NB4 (cell line): Measurements from ENCODE around the gene TMEM150B.

ENCODE experiments used
- MYC ChIP-seq: IDR thresholded peaks from 2 replicates; pipeline ENCODE4 v1.6.1; 2011; ENCODE audit warnings: low read depth, low read length
- POLR2A ChIP-seq: IDR thresholded peaks from 2 replicates; pipeline ENCODE4 v1.6.1; 2011; ENCODE audit warnings: mild to moderate bottlenecking; ENCODE audit not compliant: insufficient read length; ENCODE audit errors: extremely low read depth
- TF ChIP-seq, protein P1 (sequence below): IDR thresholded peaks from 2 replicates; pipeline ENCODE4 v1.6.1; 2011; ENCODE audit warnings: low read depth, low read length
- TF ChIP-seq, protein P2 (sequence below): IDR thresholded peaks from one replicate; pipeline ENCODE4 v1.5.1; 2012; ENCODE audit warnings: low read depth, low read length

DNA sequence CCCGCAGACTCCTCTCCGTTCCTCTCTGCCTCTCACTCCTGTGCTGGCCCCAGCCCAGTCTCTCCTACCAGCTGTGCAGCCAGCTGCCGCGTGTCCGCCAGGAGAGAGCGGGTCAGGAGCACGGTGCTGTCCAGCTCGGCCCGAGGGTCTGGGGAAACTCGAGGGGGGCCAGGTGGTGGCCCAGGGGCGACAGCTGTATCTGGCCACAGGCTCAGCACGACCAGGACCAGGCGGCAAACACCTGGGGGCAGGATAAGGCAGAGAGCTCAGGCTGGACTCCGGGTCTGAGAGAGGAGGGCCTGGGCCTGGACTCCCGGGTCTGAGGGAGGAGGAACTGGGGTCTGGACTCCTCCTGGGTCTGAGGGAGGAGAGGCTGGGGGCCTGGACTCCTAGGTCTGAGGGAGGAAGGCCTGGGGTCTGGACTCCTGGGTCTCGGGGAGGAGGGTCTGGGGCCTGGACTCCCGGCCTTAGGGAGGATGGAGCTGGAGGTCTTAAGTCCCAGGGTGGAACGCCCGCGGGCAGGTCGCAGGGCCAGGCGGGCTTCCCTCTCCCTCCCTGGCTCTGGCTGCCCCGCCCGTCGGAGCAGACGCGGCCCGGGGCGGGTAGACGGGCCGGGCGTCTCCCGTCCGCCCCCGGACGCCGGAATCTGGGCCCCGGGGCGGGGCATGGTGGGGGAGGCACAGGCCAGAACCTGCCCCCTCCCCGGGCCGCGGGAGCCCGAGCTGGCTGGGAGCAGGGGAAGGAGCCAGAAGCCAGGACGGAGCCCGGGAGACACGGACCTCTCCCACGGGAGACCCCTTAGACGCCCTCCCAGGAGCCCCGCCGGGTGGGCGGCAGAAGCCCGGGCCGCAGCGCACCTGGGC, 43.8 kb upstream of the TMEM150B start:
- TF ChIP-seq, protein P1, sequence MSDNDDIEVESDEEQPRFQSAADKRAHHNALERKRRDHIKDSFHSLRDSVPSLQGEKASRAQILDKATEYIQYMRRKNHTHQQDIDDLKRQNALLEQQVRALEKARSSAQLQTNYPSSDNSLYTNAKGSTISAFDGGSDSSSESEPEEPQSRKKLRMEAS = no peak
- no peak for TF ChIP-seq POLR2A
- TF ChIP-seq, protein P2, sequence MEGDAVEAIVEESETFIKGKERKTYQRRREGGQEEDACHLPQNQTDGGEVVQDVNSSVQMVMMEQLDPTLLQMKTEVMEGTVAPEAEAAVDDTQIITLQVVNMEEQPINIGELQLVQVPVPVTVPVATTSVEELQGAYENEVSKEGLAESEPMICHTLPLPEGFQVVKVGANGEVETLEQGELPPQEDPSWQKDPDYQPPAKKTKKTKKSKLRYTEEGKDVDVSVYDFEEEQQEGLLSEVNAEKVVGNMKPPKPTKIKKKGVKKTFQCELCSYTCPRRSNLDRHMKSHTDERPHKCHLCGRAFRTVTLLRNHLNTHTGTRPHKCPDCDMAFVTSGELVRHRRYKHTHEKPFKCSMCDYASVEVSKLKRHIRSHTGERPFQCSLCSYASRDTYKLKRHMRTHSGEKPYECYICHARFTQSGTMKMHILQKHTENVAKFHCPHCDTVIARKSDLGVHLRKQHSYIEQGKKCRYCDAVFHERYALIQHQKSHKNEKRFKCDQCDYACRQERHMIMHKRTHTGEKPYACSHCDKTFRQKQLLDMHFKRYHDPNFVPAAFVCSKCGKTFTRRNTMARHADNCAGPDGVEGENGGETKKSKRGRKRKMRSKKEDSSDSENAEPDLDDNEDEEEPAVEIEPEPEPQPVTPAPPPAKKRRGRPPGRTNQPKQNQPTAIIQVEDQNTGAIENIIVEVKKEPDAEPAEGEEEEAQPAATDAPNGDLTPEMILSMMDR = no peak
- TF ChIP-seq MYC = no peak
